ENCODE results near the gene TENT4B.

GRCh38 chr16:50247906-50248608 is 95.0 kb downstream of the TENT4B start:
- TF ChIP-seq, protein P1, sequence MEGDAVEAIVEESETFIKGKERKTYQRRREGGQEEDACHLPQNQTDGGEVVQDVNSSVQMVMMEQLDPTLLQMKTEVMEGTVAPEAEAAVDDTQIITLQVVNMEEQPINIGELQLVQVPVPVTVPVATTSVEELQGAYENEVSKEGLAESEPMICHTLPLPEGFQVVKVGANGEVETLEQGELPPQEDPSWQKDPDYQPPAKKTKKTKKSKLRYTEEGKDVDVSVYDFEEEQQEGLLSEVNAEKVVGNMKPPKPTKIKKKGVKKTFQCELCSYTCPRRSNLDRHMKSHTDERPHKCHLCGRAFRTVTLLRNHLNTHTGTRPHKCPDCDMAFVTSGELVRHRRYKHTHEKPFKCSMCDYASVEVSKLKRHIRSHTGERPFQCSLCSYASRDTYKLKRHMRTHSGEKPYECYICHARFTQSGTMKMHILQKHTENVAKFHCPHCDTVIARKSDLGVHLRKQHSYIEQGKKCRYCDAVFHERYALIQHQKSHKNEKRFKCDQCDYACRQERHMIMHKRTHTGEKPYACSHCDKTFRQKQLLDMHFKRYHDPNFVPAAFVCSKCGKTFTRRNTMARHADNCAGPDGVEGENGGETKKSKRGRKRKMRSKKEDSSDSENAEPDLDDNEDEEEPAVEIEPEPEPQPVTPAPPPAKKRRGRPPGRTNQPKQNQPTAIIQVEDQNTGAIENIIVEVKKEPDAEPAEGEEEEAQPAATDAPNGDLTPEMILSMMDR (IDR thresholded peaks at IDR 0.05) = no peak
- TF ChIP-seq POLR2AphosphoS5 (IDR thresholded peaks at IDR 0.05) = no peak
- TF ChIP-seq POLR2A (IDR thresholded peaks at IDR 0.05) = no peak
